ENCODE data around the gene CCDC174.

Gene CCDC174

DNA sequence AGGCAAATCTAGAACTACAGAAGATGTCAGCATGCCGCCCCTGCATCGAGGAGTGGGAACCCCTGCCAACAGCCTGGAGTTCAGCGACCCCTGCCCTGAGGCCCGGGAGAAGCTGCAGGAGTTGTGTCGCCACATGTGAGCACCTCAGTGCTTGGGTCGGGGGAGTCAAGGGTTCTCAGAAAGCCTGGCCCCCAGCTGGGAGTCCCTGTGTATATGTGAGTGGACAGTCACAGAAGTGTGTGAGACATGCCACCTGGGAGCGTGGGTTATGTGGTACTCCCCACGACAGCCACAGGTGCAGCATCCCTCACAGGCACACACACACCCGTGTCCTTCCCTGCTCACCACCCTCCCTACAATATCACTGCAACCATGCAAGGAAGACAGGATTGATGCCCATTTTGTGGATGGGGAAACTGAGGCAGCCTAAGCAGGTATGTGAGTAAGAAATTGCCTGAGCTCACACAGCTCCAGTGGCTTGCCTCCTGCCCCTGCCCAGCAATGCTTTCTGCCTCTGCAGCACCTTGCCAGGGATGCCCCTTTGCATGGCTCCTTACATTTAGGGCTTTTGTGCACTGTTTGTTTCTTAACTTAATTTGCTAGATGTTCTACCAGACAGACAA is 51.7 kb downstream of the CCDC174 start:
- Histone ChIP-seq H3K36me3 (ENCODE audit: control insufficient read depth in 2 of 2, insufficient read depth in 1 of 2, low read length in 2 of 2) (peaks cover 0 to 6% of the 10 kb centered on the region in 2 experiments; a peak in 1 of 3 replicates), H3K27ac (ENCODE audit: extremely low read depth, low read depth, low read length) (no peak overlapping the region), H3K9me3 (ENCODE audit: control insufficient read depth, insufficient read depth, low read depth, low read length) (no peaks in the 10 kb centered on the region), H3K4me1 (ENCODE audit: control insufficient read depth, insufficient read depth, low read length) (no peaks in the 10 kb centered on the region), H3K4me3 (ENCODE audit: low read depth, low read length) (no peak overlapping the region)
- POLR2A ChIA-PET, result no interaction called here
- CTCF ChIA-PET, result no interaction called here
- no peak for TF ChIP-seq KLF9 (tag by site-specific recombination; IDR thresholded peaks at IDR 0.05; ENCODE audit: low read depth)
- TF ChIP-seq, protein P1, sequence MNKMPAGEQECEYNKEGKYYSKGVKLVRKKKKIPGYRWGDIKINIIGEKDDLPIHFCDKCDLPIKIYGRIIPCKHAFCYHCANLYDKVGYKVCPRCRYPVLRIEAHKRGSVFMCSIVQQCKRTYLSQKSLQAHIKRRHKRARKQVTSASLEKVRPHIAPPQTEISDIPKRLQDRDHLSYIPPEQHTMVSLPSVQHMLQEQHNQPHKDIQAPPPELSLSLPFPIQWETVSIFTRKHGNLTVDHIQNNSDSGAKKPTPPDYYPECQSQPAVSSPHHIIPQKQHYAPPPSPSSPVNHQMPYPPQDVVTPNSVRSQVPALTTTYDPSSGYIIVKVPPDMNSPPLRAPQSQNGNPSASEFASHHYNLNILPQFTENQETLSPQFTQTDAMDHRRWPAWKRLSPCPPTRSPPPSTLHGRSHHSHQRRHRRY (tag by site-specific recombination; IDR thresholded peaks at IDR 0.05), result no peak

DNA sequence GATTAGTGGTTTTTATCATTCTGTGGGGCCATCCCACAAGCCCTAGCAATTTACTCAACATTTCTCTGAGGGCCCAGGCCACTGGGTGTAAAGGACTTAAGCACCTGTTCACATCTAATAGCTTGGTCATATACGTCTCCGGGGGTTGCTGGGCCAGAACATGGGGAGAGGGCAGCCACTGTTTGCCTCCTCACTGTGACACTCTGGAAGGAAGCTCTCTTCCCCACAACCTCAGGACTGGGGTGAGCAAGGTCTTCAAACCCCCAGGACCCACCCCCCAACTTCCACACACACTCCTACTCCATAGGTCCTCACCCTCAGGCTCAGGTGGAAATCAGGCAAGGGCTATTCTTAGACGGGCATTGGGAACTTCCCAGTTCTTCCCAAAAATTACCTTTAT is 52.2 kb downstream of the CCDC174 start:
- TF ChIP-seq, protein P2, sequence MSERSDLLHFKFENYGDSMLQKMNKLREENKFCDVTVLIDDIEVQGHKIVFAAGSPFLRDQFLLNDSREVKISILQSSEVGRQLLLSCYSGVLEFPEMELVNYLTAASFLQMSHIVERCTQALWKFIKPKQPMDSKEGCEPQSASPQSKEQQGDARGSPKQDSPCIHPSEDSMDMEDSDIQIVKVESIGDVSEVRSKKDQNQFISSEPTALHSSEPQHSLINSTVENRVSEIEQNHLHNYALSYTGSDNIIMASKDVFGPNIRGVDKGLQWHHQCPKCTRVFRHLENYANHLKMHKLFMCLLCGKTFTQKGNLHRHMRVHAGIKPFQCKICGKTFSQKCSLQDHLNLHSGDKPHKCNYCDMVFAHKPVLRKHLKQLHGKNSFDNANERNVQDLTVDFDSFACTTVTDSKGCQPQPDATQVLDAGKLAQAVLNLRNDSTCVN (tag by site-specific recombination; optimal IDR thresholded peaks at IDR 0.05), result no peak
- TF ChIP-seq ZBTB8A (tag by site-specific recombination; IDR thresholded peaks at IDR 0.05) (no peak), ZNF707 (tag by site-specific recombination; IDR thresholded peaks at IDR 0.05) (no peak), ZNF10 (tag by site-specific recombination; IDR thresholded peaks at IDR 0.05) (no peak), BCL11B (tag by site-specific recombination; IDR thresholded peaks at IDR 0.05; ENCODE audit: low read depth) (no peak), ZSCAN30 (tag by site-specific recombination; IDR thresholded peaks at IDR 0.05) (no peak), ZNF223 (tag by site-specific recombination; IDR thresholded peaks at IDR 0.05) (no peak), ZBTB21 (tag by site-specific recombination; IDR thresholded peaks at IDR 0.05) (no peak), ZFHX2 (tag by site-specific recombination; conservative IDR thresholded peaks at IDR 0.05) (no peak), ZNF138 (tag by site-specific recombination; IDR thresholded peaks at IDR 0.05; ENCODE audit: borderline replicate concordance) (no peak), KLF10 (tag by site-specific recombination; IDR thresholded peaks at IDR 0.05) (no peak)
- TF ChIP-seq, protein P3, sequence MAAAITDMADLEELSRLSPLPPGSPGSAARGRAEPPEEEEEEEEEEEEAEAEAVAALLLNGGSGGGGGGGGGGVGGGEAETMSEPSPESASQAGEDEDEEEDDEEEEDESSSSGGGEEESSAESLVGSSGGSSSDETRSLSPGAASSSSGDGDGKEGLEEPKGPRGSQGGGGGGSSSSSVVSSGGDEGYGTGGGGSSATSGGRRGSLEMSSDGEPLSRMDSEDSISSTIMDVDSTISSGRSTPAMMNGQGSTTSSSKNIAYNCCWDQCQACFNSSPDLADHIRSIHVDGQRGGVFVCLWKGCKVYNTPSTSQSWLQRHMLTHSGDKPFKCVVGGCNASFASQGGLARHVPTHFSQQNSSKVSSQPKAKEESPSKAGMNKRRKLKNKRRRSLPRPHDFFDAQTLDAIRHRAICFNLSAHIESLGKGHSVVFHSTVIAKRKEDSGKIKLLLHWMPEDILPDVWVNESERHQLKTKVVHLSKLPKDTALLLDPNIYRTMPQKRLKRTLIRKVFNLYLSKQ (tag by site-specific recombination; IDR thresholded peaks at IDR 0.05; ENCODE audit: borderline replicate concordance), result no peak
- TF ChIP-seq, protein P4, sequence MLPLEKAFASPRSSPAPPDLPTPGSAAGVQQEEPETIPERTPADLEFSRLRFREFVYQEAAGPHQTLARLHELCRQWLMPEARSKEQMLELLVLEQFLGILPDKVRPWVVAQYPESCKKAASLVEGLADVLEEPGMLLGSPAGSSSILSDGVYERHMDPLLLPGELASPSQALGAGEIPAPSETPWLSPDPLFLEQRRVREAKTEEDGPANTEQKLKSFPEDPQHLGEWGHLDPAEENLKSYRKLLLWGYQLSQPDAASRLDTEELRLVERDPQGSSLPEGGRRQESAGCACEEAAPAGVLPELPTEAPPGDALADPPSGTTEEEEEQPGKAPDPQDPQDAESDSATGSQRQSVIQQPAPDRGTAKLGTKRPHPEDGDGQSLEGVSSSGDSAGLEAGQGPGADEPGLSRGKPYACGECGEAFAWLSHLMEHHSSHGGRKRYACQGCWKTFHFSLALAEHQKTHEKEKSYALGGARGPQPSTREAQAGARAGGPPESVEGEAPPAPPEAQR (tag by site-specific recombination; IDR thresholded peaks at IDR 0.05), result no peak
- TF ChIP-seq, protein P5, sequence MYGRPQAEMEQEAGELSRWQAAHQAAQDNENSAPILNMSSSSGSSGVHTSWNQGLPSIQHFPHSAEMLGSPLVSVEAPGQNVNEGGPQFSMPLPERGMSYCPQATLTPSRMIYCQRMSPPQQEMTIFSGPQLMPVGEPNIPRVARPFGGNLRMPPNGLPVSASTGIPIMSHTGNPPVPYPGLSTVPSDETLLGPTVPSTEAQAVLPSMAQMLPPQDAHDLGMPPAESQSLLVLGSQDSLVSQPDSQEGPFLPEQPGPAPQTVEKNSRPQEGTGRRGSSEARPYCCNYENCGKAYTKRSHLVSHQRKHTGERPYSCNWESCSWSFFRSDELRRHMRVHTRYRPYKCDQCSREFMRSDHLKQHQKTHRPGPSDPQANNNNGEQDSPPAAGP (tag by site-specific recombination; IDR thresholded peaks at IDR 0.05), result no peak
- TF ChIP-seq, protein P6, sequence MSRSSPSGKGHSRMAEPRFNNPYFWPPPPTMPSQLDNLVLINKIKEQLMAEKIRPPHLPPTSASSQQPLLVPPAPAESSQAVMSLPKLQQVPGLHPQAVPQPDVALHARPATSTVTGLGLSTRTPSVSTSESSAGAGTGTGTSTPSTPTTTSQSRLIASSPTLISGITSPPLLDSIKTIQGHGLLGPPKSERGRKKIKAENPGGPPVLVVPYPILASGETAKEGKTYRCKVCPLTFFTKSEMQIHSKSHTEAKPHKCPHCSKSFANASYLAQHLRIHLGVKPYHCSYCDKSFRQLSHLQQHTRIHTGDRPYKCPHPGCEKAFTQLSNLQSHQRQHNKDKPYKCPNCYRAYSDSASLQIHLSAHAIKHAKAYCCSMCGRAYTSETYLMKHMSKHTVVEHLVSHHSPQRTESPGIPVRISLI (tag by site-specific recombination; IDR thresholded peaks at IDR 0.05), result no peak
- POLR2A ChIA-PET, result no interaction called here
- Histone ChIP-seq H3K4me1 (ENCODE audit: control insufficient read depth, insufficient read depth, low read length) (no peaks in the 10 kb centered on the region), H3K9me3 (ENCODE audit: control insufficient read depth, insufficient read depth, low read depth, low read length) (no peaks in the 10 kb centered on the region), H3K4me3 (ENCODE audit: low read depth, low read length) (no peak overlapping the region), H3K36me3 (ENCODE audit: control insufficient read depth in 2 of 2, insufficient read depth in 1 of 2, low read length in 2 of 2) (peaks cover 0 to 6% of the 10 kb centered on the region in 2 experiments; a peak in 1 of 3 replicates), H3K27ac (ENCODE audit: extremely low read depth, low read depth, low read length) (no peak overlapping the region)
- CTCF ChIA-PET, result no interaction called here

Data from HEK293 (cell line).